D721Med (cell line): ENCODE measurements around the gene MFSD11.
"Not testable (repeated sequence)": the region's sequence is repeated elsewhere in the genome, so short reads cannot be mapped to it uniquely, and the experiment has no call there.

Experiments
- DNase-seq: peaks from one replicate; pipeline ENCODE4 v3.0.0; 2011; ENCODE audit warnings: low spot score; ENCODE audit not compliant: insufficient read length
- FAIRE-seq: peaks from 2 replicates; lab custom pipeline; 2011; peaks lifted over from hg19 to GRCh38; lab: Jason Lieb, UNC
- CTCF ChIP-seq: IDR thresholded peaks from 2 replicates; pipeline ENCODE4 v1.5.1; 2012; ENCODE audit warnings: mild to moderate bottlenecking, control low read depth; ENCODE audit not compliant: insufficient read depth; ENCODE audit errors: missing control alignments

The MFSD11 gene

GRCh38 chr17:76696763-76697701, 40.9 kb upstream of the MFSD11 start:
- no peak for DNase-seq
- no peak for FAIRE-seq
- no peak for TF ChIP-seq CTCF

- no peak for FAIRE-seq
- DNase-seq = peak; percentile 61
Observed at GRCh38 chr17:76697702-76698465, 40.0 kb upstream of the MFSD11 start.

GRCh38 chr17:76698466-76698977, 39.4 kb upstream of the MFSD11 start:
- FAIRE-seq, DNase-seq: not testable (repeated sequence)

More at GRCh38 chr17:76697702-76698465, 40.0 kb upstream of the MFSD11 start:
- TF ChIP-seq CTCF = no peak

- FAIRE-seq (no peak), DNase-seq (no peak)
- no peak for TF ChIP-seq CTCF
Observed at GRCh38 chr17:76700270-76700616, 37.7 kb upstream of the MFSD11 start.

- FAIRE-seq (no peak), DNase-seq (no peak)
- TF ChIP-seq CTCF = no peak
Observed at GRCh38 chr17:76700617-76701470, 37.1 kb upstream of the MFSD11 start.

- FAIRE-seq = no peak
- DNase-seq = no peak
- no peak for TF ChIP-seq CTCF
Observed at GRCh38 chr17:76701471-76701967, 36.4 kb upstream of the MFSD11 start.
